GM23338 (cell line): Measurements from ENCODE around the gene FMR1NB. TPM values are rescaled to one million over a fixed set of nuclear protein-coding genes. Genes with fewer than 3 reads are reported as not detected.

Experiments
- ATAC-seq: fragments of 200-7000 bp; cut with Tn5 transposase; 3 replicates; pipeline ENCODE4 v1.9.1; 2020
- DNase-seq: peaks from one replicate; pipeline ENCODE4 v3.0.0-alpha.2; 2015; ENCODE audit warnings: low spot score
- H2AFZ ChIP-seq: fragments of 200-600 bp; sonication (generic); 2 replicates; pipeline ENCODE4 v1.8.0; 2016; ENCODE audit warnings: antibody characterized with exemption, mild to moderate bottlenecking, moderate library complexity
- H3F3A ChIP-seq: fragments of 200-600 bp; sonication (generic); replicated peaks from 2 replicates; pipeline ENCODE4 v1.8.0; 2017; ENCODE audit warnings: antibody characterized with exemption, mixed run types, low read depth
- H3K27ac ChIP-seq: fragments of 200-600 bp; sonication (generic); 2 replicates; pipeline ENCODE4 v1.6.1; 2016; ENCODE audit warnings: low read depth
- H3K27me3 ChIP-seq: fragments of 200-600 bp; sonication (generic); 2 replicates; pipeline ENCODE4 v1.8.0; 2016; ENCODE audit warnings: mild to moderate bottlenecking, mixed run types, moderate library complexity; ENCODE audit not compliant: insufficient read depth
- H3K36me3 ChIP-seq: fragments of 200-600 bp; sonication (generic); 2 replicates; pipeline ENCODE4 v1.8.0; 2016; ENCODE audit warnings: mild to moderate bottlenecking; ENCODE audit not compliant: insufficient read depth
- H3K4me1 ChIP-seq: fragments of 200-600 bp; sonication (generic); 2 replicates; pipeline ENCODE4 v1.8.0; 2016; ENCODE audit warnings: mild to moderate bottlenecking, moderate library complexity; ENCODE audit not compliant: insufficient read depth
- H3K4me2 ChIP-seq: fragments of 200-600 bp; sonication (generic); 2 replicates; pipeline ENCODE4 v1.7.1; 2017; ENCODE audit warnings: mixed run types
- H3K4me3 ChIP-seq: fragments of 200-600 bp; sonication (generic); 2 replicates; pipeline ENCODE4 v1.6.1; 2016; ENCODE audit warnings: mixed run types
- H3K79me2 ChIP-seq: fragments of 200-600 bp; sonication (generic); replicated peaks from 2 replicates; pipeline ENCODE4 v1.8.0; 2017; ENCODE audit warnings: mild to moderate bottlenecking; ENCODE audit not compliant: insufficient read depth
- H3K9me2 ChIP-seq: fragments of 200-600 bp; sonication (generic); 2 replicates; pipeline ENCODE4 v1.8.0; 2017; ENCODE audit not compliant: insufficient read depth
- H4K20me1 ChIP-seq: fragments of 200-600 bp; sonication (generic); replicated peaks from 2 replicates; pipeline ENCODE4 v1.8.0; 2017; ENCODE audit warnings: mild to moderate bottlenecking; ENCODE audit not compliant: insufficient read depth
- H3K27ac Mint-ChIP-seq: 2 replicates; pipeline ENCODE4 v1.8.0; 2020; ENCODE audit warnings: inconsistent platforms, mild to moderate bottlenecking, moderate library complexity, mixed read lengths
- H3K27me3 Mint-ChIP-seq: 3 replicates; pipeline ENCODE4 v1.8.0; 2022; ENCODE audit warnings: low read depth, mild to moderate bottlenecking, moderate library complexity, mixed read lengths, inconsistent platforms; ENCODE audit not compliant: insufficient read depth, poor library complexity
- H3K36me3 Mint-ChIP-seq: 3 replicates; pipeline ENCODE4 v1.8.0; 2021; ENCODE audit warnings: low read depth, mild to moderate bottlenecking, inconsistent platforms, moderate library complexity, mixed read lengths
- H3K4me1 Mint-ChIP-seq: 3 replicates; pipeline ENCODE4 v1.8.0; 2020; ENCODE audit warnings: mild to moderate bottlenecking, inconsistent platforms, mixed read lengths
- H3K4me3 Mint-ChIP-seq: 3 replicates; pipeline ENCODE4 v1.8.0; 2021; ENCODE audit warnings: moderate library complexity, mild to moderate bottlenecking, inconsistent platforms, mixed read lengths
- H3K9me3 Mint-ChIP-seq: 3 replicates; pipeline ENCODE4 v1.8.0; 2020; ENCODE audit warnings: moderate library complexity, mild to moderate bottlenecking, inconsistent platforms, mixed read lengths
- EZH2 ChIP-seq: fragments of 200-600 bp; sonication (generic); IDR thresholded peaks from one replicate; pipeline ENCODE4 v1.8.0; 2017; ENCODE audit warnings: antibody characterized with exemption, mild to moderate bottlenecking, low read depth; ENCODE audit not compliant: unreplicated experiment
- JUNB ChIP-seq: IDR thresholded peaks from one replicate; pipeline ENCODE4 v1.6.1; 2016; ENCODE audit warnings: antibody characterized with exemption; ENCODE audit not compliant: unreplicated experiment
- STAT1 ChIP-seq: IDR thresholded peaks from one replicate; pipeline ENCODE4 v1.6.1; 2016; ENCODE audit warnings: antibody characterized with exemption; ENCODE audit not compliant: unreplicated experiment
- ZNF114 ChIP-seq: fragments of 250-450 bp; sonication (Bioruptor Pico); IDR thresholded peaks from 2 replicates; pipeline ENCODE4 v1.5.0; 2020; ENCODE audit warnings: mild to moderate bottlenecking, moderate library complexity
- polyA plus RNA-seq: library from polyadenylated mRNA; unstranded; fragments of >200 nt; fragmentation: Nextera tagmentation; extraction: Ambion mirVana; gene quantifications from 2 replicates; pipeline ENCODE4 v1.2.1, GENCODE V29; 2016
- total RNA-seq: library from RNA; depleted of rRNA; stranded (reverse); fragments of >200 nt; shearing (Covaris generic); gene quantifications from 2 replicates; pipeline ENCODE4 v1.2.3, GENCODE V29; 2014
- TF ChIP-seq, protein P1 (sequence below): IDR thresholded peaks from one replicate; pipeline ENCODE4 v1.6.1; 2018; ENCODE audit warnings: antibody characterized with exemption; ENCODE audit not compliant: unreplicated experiment
- TF ChIP-seq, protein P2 (sequence below): IDR thresholded peaks from 2 replicates; pipeline ENCODE4 v1.6.1; 2016; ENCODE audit warnings: antibody characterized with exemption
- TF ChIP-seq, protein P3 (sequence below): fragments of 250-450 bp; sonication (Bioruptor Pico); IDR thresholded peaks from 2 replicates; pipeline ENCODE4 v1.5.0; 2020; ENCODE audit warnings: mild to moderate bottlenecking, moderate library complexity
- TF ChIP-seq, protein P4 (sequence below), 2 experiments: fragments of 200-600 bp in 1 of 2; sonication (generic) in 1 of 2; conservative IDR thresholded peaks; 2 replicates each; pipeline versions ENCODE4 v1.5.1 to v1.6.1; 2016 to 2017; ENCODE audit warnings: antibody characterized with exemption in 2 of 2, low read depth in 2 of 2, mild to moderate bottlenecking in 2 of 2, moderate library complexity in 1 of 2

FMR1NB gene
- total and polyA plus RNA-seq, 2 experiments from 2014 or later: not detected

DNA sequence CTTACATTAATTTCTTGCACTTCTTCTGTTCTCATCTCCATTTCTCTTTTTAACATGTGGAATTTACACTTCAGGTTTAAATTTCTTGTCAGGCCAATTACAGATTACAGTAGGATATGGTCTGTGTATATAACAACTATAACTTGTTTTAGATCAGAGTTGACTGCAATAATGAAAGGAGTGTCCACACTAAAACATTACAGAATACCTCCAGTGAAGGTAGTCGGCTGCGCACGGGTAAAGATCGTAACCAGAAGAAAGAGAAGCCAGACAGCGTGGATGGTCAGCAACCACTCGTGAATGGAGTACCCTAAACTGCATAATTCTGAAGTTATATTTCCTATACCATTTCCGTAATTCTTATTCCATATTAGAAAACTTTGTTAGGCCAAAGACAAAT, 32.6 kb upstream of the FMR1NB start (continued):
- TF ChIP-seq EZH2: no peak
- no peak for TF ChIP-seq ZNF114 (CRISPR knock-in tag)
- TF ChIP-seq, protein P1, sequence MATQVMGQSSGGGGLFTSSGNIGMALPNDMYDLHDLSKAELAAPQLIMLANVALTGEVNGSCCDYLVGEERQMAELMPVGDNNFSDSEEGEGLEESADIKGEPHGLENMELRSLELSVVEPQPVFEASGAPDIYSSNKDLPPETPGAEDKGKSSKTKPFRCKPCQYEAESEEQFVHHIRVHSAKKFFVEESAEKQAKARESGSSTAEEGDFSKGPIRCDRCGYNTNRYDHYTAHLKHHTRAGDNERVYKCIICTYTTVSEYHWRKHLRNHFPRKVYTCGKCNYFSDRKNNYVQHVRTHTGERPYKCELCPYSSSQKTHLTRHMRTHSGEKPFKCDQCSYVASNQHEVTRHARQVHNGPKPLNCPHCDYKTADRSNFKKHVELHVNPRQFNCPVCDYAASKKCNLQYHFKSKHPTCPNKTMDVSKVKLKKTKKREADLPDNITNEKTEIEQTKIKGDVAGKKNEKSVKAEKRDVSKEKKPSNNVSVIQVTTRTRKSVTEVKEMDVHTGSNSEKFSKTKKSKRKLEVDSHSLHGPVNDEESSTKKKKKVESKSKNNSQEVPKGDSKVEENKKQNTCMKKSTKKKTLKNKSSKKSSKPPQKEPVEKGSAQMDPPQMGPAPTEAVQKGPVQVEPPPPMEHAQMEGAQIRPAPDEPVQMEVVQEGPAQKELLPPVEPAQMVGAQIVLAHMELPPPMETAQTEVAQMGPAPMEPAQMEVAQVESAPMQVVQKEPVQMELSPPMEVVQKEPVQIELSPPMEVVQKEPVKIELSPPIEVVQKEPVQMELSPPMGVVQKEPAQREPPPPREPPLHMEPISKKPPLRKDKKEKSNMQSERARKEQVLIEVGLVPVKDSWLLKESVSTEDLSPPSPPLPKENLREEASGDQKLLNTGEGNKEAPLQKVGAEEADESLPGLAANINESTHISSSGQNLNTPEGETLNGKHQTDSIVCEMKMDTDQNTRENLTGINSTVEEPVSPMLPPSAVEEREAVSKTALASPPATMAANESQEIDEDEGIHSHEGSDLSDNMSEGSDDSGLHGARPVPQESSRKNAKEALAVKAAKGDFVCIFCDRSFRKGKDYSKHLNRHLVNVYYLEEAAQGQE: no peak

DNA sequence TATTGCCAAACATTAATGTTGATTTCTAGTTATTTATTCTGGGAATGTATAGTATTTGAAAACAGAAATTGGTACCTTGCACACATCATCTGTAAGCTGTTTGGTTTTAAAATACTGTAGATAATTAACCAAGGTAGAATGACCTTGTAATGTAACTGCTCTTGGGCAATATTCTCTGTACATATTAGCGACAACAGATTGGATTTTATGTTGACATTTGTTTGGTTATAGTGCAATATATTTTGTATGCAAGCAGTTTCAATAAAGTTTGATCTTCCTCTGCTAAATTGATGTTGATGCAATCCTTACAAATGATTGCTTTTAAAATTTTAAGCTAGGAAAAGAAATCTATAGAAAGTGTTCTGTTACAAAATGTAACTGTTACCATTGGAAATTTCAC, 30.8 kb upstream of the FMR1NB start:
- H3K27ac ChIP-seq: no peak overlapping the region
- H3K4me2 ChIP-seq: no peak overlapping the region
- peaks cover 22% of the 10 kb centered on the region for H3K36me3 Mint-ChIP-seq
- H3K79me2 ChIP-seq: no peaks in the 10 kb centered on the region
- no peak overlapping the region for H3K4me3 ChIP-seq
- no peaks in the 10 kb centered on the region for H3K9me3 Mint-ChIP-seq
- H3K9me2 ChIP-seq: no peaks in the 10 kb centered on the region
- H2AFZ ChIP-seq: no peak overlapping the region
- no peak for DNase-seq
- H3K27me3 ChIP-seq: no peaks in the 10 kb centered on the region
- H3K27ac Mint-ChIP-seq: no peak overlapping the region
- H3K4me3 Mint-ChIP-seq: no peak overlapping the region
- no peak for ATAC-seq
- no peaks in the 10 kb centered on the region for H3F3A ChIP-seq
- H3K4me1 Mint-ChIP-seq: no peaks in the 10 kb centered on the region
- 0 out of 2 replicates have a peak, but pooled peaks cover 3% of the 10 kb centered on the region for H4K20me1 ChIP-seq
- no peaks in the 10 kb centered on the region for H3K27me3 Mint-ChIP-seq
- no peaks in the 10 kb centered on the region for H3K4me1 ChIP-seq
- H3K36me3 ChIP-seq: peaks cover 6% of the 10 kb centered on the region; the same call in 1 of the 2 replicates
- TF ChIP-seq, protein P2, sequence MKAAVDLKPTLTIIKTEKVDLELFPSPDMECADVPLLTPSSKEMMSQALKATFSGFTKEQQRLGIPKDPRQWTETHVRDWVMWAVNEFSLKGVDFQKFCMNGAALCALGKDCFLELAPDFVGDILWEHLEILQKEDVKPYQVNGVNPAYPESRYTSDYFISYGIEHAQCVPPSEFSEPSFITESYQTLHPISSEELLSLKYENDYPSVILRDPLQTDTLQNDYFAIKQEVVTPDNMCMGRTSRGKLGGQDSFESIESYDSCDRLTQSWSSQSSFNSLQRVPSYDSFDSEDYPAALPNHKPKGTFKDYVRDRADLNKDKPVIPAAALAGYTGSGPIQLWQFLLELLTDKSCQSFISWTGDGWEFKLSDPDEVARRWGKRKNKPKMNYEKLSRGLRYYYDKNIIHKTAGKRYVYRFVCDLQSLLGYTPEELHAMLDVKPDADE: no peak
- TF ChIP-seq, protein P3, sequence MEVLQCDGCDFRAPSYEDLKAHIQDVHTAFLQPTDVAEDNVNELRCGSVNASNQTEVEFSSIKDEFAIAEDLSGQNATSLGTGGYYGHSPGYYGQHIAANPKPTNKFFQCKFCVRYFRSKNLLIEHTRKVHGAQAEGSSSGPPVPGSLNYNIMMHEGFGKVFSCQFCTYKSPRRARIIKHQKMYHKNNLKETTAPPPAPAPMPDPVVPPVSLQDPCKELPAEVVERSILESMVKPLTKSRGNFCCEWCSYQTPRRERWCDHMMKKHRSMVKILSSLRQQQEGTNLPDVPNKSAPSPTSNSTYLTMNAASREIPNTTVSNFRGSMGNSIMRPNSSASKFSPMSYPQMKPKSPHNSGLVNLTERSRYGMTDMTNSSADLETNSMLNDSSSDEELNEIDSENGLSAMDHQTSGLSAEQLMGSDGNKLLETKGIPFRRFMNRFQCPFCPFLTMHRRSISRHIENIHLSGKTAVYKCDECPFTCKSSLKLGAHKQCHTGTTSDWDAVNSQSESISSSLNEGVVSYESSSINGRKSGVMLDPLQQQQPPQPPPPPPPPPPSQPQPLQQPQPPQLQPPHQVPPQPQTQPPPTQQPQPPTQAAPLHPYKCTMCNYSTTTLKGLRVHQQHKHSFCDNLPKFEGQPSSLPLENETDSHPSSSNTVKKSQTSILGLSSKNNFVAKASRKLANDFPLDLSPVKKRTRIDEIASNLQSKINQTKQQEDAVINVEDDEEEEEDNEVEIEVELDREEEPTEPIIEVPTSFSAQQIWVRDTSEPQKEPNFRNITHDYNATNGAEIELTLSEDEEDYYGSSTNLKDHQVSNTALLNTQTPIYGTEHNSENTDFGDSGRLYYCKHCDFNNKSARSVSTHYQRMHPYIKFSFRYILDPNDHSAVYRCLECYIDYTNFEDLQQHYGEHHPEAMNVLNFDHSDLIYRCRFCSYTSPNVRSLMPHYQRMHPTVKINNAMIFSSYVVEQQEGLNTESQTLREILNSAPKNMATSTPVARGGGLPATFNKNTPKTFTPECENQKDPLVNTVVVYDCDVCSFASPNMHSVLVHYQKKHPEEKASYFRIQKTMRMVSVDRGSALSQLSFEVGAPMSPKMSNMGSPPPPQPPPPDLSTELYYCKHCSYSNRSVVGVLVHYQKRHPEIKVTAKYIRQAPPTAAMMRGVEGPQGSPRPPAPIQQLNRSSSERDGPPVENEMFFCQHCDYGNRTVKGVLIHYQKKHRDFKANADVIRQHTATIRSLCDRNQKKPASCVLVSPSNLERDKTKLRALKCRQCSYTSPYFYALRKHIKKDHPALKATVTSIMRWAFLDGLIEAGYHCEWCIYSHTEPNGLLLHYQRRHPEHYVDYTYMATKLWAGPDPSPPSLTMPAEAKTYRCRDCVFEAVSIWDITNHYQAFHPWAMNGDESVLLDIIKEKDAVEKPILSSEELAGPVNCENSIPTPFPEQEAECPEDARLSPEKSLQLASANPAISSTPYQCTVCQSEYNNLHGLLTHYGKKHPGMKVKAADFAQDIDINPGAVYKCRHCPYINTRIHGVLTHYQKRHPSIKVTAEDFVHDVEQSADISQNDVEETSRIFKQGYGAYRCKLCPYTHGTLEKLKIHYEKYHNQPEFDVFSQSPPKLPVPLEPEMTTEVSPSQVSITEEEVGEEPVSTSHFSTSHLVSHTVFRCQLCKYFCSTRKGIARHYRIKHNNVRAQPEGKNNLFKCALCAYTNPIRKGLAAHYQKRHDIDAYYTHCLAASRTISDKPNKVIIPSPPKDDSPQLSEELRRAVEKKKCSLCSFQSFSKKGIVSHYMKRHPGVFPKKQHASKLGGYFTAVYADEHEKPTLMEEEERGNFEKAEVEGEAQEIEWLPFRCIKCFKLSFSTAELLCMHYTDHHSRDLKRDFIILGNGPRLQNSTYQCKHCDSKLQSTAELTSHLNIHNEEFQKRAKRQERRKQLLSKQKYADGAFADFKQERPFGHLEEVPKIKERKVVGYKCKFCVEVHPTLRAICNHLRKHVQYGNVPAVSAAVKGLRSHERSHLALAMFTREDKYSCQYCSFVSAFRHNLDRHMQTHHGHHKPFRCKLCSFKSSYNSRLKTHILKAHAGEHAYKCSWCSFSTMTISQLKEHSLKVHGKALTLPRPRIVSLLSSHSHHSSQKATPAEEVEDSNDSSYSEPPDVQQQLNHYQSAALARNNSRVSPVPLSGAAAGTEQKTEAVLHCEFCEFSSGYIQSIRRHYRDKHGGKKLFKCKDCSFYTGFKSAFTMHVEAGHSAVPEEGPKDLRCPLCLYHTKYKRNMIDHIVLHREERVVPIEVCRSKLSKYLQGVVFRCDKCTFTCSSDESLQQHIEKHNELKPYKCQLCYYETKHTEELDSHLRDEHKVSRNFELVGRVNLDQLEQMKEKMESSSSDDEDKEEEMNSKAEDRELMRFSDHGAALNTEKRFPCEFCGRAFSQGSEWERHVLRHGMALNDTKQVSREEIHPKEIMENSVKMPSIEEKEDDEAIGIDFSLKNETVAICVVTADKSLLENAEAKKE (CRISPR knock-in tag): no peak
- TF ChIP-seq, protein P1: no peak
- TF ChIP-seq, protein P4, sequence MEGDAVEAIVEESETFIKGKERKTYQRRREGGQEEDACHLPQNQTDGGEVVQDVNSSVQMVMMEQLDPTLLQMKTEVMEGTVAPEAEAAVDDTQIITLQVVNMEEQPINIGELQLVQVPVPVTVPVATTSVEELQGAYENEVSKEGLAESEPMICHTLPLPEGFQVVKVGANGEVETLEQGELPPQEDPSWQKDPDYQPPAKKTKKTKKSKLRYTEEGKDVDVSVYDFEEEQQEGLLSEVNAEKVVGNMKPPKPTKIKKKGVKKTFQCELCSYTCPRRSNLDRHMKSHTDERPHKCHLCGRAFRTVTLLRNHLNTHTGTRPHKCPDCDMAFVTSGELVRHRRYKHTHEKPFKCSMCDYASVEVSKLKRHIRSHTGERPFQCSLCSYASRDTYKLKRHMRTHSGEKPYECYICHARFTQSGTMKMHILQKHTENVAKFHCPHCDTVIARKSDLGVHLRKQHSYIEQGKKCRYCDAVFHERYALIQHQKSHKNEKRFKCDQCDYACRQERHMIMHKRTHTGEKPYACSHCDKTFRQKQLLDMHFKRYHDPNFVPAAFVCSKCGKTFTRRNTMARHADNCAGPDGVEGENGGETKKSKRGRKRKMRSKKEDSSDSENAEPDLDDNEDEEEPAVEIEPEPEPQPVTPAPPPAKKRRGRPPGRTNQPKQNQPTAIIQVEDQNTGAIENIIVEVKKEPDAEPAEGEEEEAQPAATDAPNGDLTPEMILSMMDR (conservative IDR thresholded peaks at IDR 0.05; ENCODE audit: low read depth in 2 of 2): no peak
- no peak for TF ChIP-seq EZH2
- no peak for TF ChIP-seq JUNB
- TF ChIP-seq STAT1: no peak
